SK-N-SH treated with all-trans-retinoic acid at 6 μM for 48 hours (cell line): ENCODE results near the gene ZNF189.

Experiments used
- ATAC-seq: fragments of 200-7000 bp; cut with Tn5 transposase; 3 replicates; pipeline ENCODE4 v1.9.1; 2020; ENCODE audit warnings: mild to moderate bottlenecking, moderate library complexity
- ARNTL ChIP-seq: fragments of 450-650 bp; formaldehyde crosslinking; IDR thresholded peaks from 2 replicates; pipeline ENCODE4 v1.5.0; 2020; ENCODE audit warnings: low read depth, mild to moderate bottlenecking, moderate library complexity, borderline replicate concordance
- BACH2 ChIP-seq: fragments of 250-450 bp; sonication (Bioruptor Pico); IDR thresholded peaks from 2 replicates; pipeline ENCODE4 v1.9.0; 2021; ENCODE audit warnings: mild to moderate bottlenecking, borderline replicate concordance
- CREB5 ChIP-seq: fragments of 250-450 bp; sonication (Bioruptor Pico); IDR thresholded peaks from 2 replicates; pipeline ENCODE4 v1.5.1; 2020; ENCODE audit warnings: low read depth, mild to moderate bottlenecking, moderate library complexity
- CSRNP3 ChIP-seq: fragments of 250-450 bp; sonication (Bioruptor Pico); IDR thresholded peaks from 2 replicates; pipeline ENCODE4 v1.5.1; 2021; ENCODE audit warnings: mild to moderate bottlenecking, moderate library complexity
- GLIS3 ChIP-seq: fragments of 250-450 bp; sonication (Bioruptor Pico); IDR thresholded peaks from 2 replicates; pipeline ENCODE4 v1.5.0; 2020; ENCODE audit warnings: mild to moderate bottlenecking, moderate library complexity
- ISL1 ChIP-seq: fragments of 250-450 bp; sonication (Bioruptor Pico); IDR thresholded peaks from 2 replicates; pipeline ENCODE4 v2.1.2; 2022; ENCODE audit warnings: mild to moderate bottlenecking, moderate library complexity
- PATZ1 ChIP-seq: fragments of 250-450 bp; sonication (Bioruptor Pico); IDR thresholded peaks from 2 replicates; pipeline ENCODE4 v1.8.0; 2020; ENCODE audit warnings: mild to moderate bottlenecking, moderate library complexity, borderline replicate concordance
- POU6F1 ChIP-seq: fragments of 250-450 bp; sonication (Bioruptor Pico); IDR thresholded peaks from 2 replicates; pipeline ENCODE4 v1.8.0; 2021; ENCODE audit warnings: low read depth, mild to moderate bottlenecking, moderate library complexity, borderline replicate concordance
- PPARA ChIP-seq: fragments of 250-450 bp; sonication (Bioruptor Pico); IDR thresholded peaks from 2 replicates; pipeline ENCODE4 v1.5.0; 2020; ENCODE audit warnings: mild to moderate bottlenecking, borderline replicate concordance
- RARB ChIP-seq: fragments of 250-450 bp; sonication (Bioruptor Pico); IDR thresholded peaks from 2 replicates; pipeline ENCODE4 v1.8.0; 2021; ENCODE audit warnings: mild to moderate bottlenecking, moderate library complexity
- SNAI2 ChIP-seq: fragments of 250-450 bp; sonication (Bioruptor Pico); IDR thresholded peaks from 2 replicates; pipeline ENCODE4 v1.5.0; 2020; ENCODE audit warnings: mild to moderate bottlenecking, moderate library complexity
- TCF4 ChIP-seq: fragments of 250-450 bp; sonication (Bioruptor Pico); IDR thresholded peaks from 2 replicates; pipeline ENCODE4 v1.8.0; 2021; ENCODE audit warnings: mild to moderate bottlenecking, moderate library complexity, borderline replicate concordance
- TSHZ2 ChIP-seq: fragments of 250-450 bp; sonication (Bioruptor Pico); IDR thresholded peaks from 2 replicates; pipeline ENCODE4 v1.5.0; 2020; ENCODE audit warnings: mild to moderate bottlenecking, moderate library complexity
- ZC3H10 ChIP-seq: fragments of 250-450 bp; sonication (Bioruptor Pico); IDR thresholded peaks from 2 replicates; pipeline ENCODE4 v1.5.1; 2021; ENCODE audit warnings: mild to moderate bottlenecking, moderate library complexity
- ZFP3 ChIP-seq: fragments of 250-450 bp; sonication (Bioruptor Pico); IDR thresholded peaks from 2 replicates; pipeline ENCODE4 v1.5.0; 2020; ENCODE audit warnings: mild to moderate bottlenecking, moderate library complexity
- ZFP30 ChIP-seq: fragments of 450-650 bp; formaldehyde crosslinking; IDR thresholded peaks from 2 replicates; pipeline ENCODE4 v1.5.0; 2022; ENCODE audit warnings: mild to moderate bottlenecking, moderate library complexity
- ZNF565 ChIP-seq: fragments of 450-650 bp; formaldehyde crosslinking; conservative IDR thresholded peaks from 2 replicates; pipeline ENCODE4 v1.5.0; 2020; ENCODE audit warnings: low read depth, mild to moderate bottlenecking, moderate library complexity
- ZNF70 ChIP-seq: fragments of 450-650 bp; formaldehyde crosslinking; IDR thresholded peaks from 2 replicates; pipeline ENCODE4 v1.5.0; 2020; ENCODE audit warnings: mild to moderate bottlenecking, moderate library complexity
- ZNF8 ChIP-seq: fragments of 450-650 bp; formaldehyde crosslinking; IDR thresholded peaks from 2 replicates; pipeline ENCODE4 v1.5.0; 2020; ENCODE audit warnings: mild to moderate bottlenecking, moderate library complexity

Gene ZNF189

GRCh38 chr9:101427957-101428655 is 29.5 kb downstream of the ZNF189 start (continued):
- no peak for TF ChIP-seq CSRNP3 (CRISPR knock-in tag)

- ATAC-seq = no peak
- no peak for TF ChIP-seq ARNTL
- no peak for TF ChIP-seq ZFP30 (CRISPR knock-in tag)
- TF ChIP-seq ZC3H10 (CRISPR knock-in tag) = no peak
- no peak for TF ChIP-seq CREB5 (CRISPR knock-in tag)
- TF ChIP-seq ZFP3 = no peak
- TF ChIP-seq RARB (CRISPR knock-in tag) = no peak
- no peak for TF ChIP-seq ISL1 (CRISPR knock-in tag)
Measured at GRCh38 chr9:101428909-101429308, 30.3 kb downstream of the ZNF189 start.

GRCh38 chr9:101429736-101430135 is 31.1 kb downstream of the ZNF189 start:
- no peak for TF ChIP-seq PATZ1 (CRISPR knock-in tag)
- TF ChIP-seq CREB5 (CRISPR knock-in tag) = no peak
- no peak for TF ChIP-seq ZNF8 (CRISPR knock-in tag)
- no peak for TF ChIP-seq BACH2
- TF ChIP-seq ZNF565 (CRISPR knock-in tag) = no peak
- TF ChIP-seq ZFP30 (CRISPR knock-in tag) = no peak
- no peak for TF ChIP-seq ZFP3
- no peak for ATAC-seq

- no peak for ATAC-seq
- no peak for TF ChIP-seq SNAI2 (CRISPR knock-in tag)
- TF ChIP-seq RARB (CRISPR knock-in tag) = no peak
- no peak for TF ChIP-seq ZFP3
- TF ChIP-seq TCF4 (CRISPR knock-in tag) = no peak
- no peak for TF ChIP-seq ZC3H10 (CRISPR knock-in tag)
- no peak for TF ChIP-seq ZNF565 (CRISPR knock-in tag)
- no peak for TF ChIP-seq PPARA
- TF ChIP-seq POU6F1 = no peak
- TF ChIP-seq ZNF70 (CRISPR knock-in tag) = no peak
- no peak for TF ChIP-seq TSHZ2 (CRISPR knock-in tag)
- TF ChIP-seq ZFP30 (CRISPR knock-in tag) = no peak
- TF ChIP-seq GLIS3 = no peak
- no peak for TF ChIP-seq CSRNP3 (CRISPR knock-in tag)
Measured at GRCh38 chr9:101432171-101432570, 33.5 kb downstream of the ZNF189 start.
